CD4-positive, alpha-beta T cell treated with Interleukin-6 for 4 hours (primary cell): ENCODE measurements around the gene SAMD8.

ENCODE experiments used
- DNase-seq: peaks from one replicate; pipeline ENCODE4 v3.0.0-alpha.2; 2020; ENCODE audit warnings: mixed read lengths

SAMD8 gene

DNA sequence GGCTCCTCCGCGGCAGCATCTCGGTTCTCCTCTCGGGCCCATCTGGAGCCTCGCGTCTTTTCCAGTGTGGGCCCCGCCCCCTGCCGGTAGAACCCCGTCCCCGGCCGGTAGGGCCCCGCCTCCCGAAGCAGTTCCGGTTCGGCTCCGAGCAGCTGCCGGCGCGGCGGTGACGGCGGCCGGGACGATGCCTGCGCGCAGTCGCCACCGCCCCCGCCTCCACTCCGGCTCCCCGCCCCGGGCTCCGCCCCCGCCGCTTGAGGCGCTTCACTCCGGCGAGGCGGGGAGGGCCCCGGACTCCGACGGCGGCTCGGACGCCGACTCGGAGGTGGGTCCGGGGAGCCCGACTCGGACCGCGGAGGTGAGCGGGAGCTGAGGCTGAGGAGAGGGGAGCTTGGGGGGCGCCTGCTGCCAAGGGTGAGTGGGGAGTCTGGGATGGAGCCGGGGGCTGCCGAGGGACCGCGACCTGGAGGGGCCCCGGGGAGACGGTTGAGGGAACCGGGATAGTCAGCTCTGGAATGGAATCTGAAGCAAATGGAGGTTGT is at the start of gene SAMD8:
SAMD8 (plus strand) TSS at position 292 of the 542 bp plus-strand sequence. CDS start 38,873 bp downstream, outside the sequence.
- DNase-seq = peak; percentile 97

DNA sequence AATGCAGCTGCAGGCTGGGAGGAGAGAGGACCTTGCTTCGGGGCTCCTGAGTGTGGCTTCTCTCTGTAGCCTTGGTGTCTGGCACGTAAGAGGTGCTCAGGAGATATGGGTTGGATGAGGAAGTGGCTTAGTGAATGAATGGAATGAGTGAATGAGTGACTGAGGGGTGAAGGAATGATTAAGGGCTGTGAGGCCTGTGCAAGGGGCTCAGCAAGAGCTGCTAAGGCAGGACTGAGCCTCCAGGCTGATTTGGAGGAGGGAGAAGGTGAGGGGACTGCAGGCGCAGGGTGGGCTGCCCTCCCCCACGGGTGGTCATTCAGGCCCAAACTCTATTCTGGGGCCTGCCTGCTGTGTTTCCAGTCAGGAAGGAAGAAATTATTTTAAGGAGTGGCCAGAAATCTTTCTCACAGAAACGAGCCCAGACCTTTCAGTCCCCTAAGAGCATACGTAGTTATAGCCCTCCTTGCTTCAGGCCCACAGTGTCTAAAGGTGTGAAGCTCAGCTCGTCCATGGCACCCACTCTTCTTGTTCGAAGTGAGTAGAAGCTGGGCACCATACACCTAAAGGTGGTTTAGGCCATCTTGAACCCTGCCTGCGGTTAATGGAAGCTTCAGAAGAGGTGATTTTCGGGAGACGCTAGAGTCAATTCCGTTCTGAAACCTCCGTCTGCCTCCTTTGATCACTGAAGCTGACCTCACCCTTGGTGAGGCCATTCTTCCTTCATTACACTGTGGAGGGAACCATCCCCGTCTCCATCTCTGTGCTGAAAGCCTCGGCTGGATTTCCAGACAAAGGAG is 49.5 kb upstream of the SAMD8 start:
- no peak for DNase-seq

DNA sequence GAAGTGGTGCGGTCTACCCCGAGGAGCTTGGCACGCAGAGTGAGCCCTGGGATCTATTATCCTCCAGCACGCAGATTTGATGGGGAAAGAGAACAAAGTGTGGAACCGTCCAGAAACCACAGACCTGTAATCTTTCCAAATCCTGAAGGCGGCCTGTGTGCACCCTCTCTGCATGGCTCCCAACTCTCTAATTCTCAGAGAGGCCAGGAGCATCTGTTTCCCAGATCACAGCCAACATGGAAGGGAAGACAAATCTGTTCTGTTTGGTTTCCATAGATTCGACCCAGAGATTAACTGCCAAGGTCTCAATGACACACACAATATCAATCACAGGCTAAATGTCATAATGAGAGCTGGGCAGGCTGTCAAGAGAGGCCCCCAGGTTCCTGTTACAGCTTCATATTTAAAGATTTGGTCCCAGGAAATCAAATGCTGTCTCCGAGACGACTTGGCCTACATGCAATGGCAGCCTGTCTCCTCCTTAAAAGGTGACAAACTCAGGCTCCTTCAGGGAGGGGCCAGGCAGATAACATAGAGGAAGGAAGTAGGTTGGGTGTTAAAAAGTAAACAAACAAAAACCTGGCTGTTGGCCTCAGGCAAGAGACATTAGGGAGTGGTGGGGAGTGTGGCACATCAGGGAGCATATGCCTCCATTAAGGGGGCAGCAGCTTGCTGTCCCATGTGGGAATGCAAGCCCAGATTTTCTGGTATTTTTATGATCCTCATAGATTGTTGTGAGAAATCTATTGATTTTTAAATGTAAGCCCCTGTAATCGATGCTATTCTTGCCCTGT is 48.8 kb upstream of the SAMD8 start:
- DNase-seq = no peak

DNA sequence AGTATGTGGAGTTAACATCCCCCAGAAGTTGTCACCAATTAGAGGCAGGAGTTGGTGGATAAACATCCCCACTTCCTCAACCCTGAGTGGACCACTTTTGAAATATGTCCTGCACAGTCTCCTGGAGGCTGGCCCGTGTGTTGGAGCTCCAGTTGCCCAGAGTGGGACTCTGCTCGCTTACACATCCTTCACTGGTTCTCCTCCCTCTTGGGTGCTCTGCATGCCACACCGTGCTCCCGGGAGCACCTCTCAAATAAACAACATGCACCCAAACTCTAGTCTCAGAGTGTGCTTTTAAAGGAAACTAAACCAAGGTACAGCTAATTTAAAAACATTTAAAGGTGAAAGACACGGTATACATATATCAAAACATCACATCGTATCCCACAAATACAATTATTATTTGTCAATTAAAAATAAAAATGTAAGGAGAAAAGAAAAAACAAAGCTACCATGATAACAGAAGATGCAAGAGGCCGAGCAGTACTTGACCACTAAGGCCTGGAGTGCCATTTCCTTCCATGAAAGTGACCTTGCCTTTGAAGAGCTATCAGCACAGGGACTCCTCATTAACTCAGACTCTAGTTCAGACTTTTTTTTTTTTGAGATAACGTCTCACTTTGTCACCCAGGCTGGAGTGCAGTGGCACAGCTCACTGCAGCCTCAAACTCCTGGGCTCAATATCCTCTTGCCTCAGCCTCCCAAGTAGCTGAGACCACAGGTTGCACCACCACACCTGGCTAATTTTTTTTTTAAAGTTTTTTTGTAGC is 47.8 kb upstream of the SAMD8 start:
- DNase-seq = no peak

DNA sequence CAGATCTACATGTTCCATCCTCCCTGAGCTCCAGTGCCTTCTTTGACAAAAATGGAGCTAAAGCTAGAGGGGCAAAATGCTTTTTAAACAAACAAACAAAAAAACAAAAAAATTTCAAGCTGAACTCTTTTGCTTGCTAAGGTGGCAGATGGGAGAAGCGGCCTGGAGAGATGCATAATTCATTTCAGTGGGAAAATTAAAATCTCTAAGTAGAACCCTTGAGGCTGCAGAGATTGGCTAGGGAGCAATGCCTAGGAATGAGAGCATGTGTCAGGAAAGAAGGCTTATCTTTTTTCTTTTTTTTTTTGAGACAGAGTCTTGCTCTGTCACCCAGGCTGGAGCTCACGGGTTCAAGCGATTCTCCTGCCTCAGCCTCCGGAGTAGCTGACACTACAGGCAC is 46.4 kb upstream of the SAMD8 start:
- DNase-seq = no peak

DNA sequence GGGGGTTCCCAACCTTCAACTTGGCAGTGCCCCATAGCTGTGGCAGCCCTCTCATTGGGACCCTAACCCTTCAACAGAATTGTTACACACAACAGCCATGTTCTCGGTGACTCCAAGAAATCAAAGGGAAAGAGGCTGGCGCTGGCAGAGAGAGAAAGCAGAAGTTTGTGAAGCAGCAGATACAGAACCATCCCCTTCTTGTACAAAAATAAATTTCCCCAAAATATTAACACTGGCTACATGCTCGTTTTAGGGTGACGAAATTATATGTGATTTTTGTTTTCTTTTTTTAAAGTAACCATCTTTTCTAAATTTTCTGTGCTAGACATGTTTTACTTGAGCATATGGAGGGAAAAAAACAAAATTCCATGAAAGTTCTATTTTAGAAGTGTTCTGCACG is 45.2 kb upstream of the SAMD8 start:
- DNase-seq = no peak

DNA sequence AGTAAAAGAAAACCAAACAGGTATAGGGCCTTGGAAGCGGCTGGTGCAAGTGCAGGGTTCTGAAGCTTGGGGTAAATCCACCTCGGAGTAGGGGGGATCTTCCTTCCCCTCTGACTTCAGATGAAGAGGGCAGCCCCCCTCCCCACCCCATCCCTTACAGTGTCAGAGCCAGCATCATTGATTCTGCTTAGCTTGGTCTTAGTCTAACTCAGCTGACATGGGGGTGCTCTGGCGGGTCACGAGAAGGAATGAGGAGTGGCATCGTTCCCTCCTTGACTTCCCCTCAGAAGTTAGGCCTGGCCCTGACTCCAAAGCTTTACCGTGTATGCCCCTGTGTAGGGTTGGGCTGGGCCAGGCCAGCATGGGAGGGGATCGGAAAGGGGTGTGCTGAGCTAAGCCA is 44.2 kb upstream of the SAMD8 start:
- DNase-seq = no peak

DNA sequence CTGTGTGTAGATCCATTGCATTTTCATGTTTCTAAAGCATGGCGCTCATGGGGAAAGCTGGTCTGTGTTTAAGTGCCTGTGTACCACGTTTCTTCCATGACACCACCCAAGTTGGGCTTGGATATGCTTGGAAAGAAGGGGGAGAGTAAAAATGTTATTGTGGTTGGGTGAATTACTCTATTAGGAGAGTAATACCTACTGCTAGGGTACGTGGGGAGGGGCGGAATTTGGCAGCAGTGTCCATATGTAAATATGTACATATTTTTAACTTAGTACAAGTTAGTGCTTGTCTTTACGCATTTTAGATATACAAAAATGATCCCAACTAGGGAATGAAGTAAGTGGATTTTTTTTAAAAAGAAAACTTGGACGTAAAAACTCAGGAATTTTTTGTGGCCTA is 42.9 kb upstream of the SAMD8 start:
- no peak for DNase-seq

DNA sequence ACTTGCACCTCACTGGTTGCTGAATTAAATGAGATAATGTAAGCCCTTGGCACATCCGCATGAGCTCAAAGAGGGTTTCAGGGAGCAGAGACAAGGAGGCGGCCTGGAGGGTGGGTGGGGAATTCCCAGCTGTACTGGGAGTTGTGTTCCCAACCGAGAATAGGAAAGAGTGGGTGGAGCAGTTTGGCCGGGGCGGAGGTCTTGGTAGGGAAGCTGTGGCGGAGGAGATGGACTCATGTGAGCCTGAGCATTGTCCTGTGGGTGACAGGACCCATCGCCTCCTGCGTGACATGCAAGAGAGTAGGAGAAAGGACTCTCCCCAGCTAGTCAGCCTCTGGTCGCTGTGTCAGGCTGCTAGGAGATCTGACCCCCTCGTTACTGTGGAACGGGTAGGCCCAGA is 41.0 kb upstream of the SAMD8 start:
- DNase-seq = no peak

DNA sequence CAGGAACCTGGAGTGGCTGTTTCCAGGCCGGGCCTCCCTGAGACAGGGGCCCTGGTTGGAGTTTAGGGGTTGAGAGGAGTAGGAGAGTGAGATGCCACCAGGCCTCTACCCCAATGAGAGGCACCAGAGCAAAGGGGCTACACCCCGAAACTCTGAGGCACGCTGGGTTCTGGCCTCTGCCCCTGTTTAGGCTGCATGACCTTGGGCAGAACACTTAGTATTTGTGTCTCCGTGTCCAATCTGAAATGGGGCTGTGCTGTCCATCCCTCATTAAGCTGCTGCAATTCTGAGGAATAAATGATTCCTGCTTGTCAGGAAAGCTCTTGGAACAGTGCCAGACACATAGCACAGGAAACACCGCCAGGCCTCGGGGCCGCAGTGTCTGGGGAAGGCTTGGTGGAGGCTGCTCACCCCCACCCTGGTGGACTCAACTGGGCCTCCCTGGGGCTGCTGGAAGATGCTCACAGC is 40.5 kb upstream of the SAMD8 start:
- no peak for DNase-seq

DNA sequence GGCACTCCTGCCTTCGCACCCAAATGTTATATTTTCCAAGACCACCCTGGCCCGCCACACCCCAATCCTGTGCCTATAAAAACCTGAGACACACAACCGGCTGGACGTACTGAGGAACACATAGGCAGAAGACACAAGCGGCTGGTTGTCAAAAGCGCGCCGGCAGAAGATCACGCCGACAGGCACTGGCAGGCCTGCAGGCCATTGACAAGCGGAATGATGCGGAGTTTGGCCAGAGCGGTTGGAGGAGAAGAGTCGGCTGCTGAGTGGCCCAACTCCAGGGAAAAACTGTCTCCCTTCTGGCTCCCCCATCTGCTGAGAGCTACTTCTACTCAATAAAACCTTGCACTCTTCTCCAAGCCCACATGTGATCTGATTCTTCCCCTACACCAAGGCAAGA is 39.7 kb upstream of the SAMD8 start:
- DNase-seq = no peak

DNA sequence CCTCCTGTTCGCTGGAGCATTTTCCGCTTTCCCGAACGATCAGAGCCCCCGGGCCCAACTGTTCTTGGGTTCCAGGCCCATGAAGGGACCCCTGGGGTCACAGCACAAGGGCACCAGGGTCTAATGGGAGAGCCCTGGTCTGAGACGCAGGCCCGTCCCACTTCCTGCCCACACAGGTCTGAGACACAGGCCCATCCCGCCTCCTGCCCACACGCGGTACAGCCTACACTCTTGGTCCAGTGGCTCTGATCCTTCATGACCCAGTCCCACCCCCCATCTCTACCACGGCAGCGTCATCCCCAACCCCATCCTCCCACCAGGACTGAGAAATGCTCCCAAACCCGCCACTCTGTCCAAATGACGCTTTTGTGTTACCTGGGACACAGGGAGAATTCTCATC is 38.7 kb upstream of the SAMD8 start:
- no peak for DNase-seq

DNA sequence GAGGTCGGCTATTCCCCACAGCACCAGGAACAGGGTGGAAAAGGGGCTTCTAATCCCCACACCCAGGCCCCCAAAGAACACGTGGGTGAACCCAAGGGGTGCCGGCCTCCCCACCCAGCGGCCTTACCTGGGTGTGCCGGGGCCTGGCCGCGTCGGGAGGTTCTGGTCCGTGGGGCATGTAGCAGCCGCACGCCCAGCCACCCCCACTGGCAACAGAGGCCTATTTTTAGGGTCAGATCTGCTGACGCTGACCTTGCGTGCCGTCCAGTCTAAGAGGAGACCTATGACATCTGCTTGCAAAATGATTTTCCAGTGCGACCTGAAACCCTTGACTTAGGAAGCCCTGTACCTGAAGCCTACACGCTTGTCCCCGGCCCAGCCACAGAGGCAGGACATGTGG is 38.0 kb upstream of the SAMD8 start:
- DNase-seq = no peak

DNA sequence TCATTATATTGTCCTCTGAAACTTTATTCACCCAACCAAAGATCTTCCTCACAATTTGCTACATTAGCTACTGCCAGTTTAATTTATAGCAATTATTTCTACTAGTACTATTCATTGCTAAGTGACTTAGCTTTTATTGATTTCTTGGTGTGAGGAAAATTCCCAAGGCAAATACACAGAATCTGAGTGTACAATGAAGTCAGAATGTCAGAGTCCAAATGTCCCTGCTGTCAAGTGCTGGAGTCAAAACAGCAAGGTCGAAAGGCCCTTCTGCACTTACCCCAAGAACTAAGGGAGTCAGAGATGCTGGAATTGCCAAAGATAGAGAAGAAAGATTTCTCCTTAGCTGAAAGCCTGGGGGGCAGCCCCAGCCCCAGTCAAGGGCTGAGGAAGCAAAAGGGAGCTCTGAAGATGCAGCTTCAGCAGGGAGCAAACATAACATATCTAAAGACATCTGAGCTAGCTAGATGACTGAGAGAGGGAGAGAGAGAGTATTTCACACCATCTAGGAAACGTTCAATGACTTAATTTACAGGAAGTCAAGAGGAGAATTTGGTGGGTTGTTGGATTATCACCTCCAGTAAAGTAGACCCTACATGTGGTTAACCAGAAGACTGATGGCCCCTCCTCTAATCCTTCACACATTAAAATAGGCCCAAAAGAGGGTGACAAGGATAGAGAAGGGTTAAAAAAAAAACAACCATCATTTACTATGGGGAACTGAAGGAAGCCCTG is 36.6 kb upstream of the SAMD8 start:
- no peak for DNase-seq

DNA sequence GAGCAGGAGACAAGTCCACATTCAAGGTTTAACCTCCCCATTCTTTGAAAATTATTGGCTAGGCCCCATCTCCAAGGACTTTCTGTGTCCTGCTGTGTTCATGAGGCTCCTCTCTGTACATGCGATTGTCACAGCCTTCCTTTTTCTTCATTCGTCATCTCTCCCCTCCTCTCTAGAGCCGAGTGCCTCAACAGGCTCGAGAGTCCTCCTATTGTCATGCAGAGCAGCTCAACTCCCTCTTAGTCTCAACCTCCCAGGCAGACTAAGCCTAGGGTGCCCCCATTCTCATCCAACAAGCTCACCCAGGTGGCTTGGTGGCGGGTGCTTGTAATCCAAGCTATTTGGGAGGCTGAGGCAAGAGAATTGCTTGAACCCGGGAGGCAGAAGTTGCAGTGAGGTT is 35.1 kb upstream of the SAMD8 start:
- DNase-seq = no peak

DNA sequence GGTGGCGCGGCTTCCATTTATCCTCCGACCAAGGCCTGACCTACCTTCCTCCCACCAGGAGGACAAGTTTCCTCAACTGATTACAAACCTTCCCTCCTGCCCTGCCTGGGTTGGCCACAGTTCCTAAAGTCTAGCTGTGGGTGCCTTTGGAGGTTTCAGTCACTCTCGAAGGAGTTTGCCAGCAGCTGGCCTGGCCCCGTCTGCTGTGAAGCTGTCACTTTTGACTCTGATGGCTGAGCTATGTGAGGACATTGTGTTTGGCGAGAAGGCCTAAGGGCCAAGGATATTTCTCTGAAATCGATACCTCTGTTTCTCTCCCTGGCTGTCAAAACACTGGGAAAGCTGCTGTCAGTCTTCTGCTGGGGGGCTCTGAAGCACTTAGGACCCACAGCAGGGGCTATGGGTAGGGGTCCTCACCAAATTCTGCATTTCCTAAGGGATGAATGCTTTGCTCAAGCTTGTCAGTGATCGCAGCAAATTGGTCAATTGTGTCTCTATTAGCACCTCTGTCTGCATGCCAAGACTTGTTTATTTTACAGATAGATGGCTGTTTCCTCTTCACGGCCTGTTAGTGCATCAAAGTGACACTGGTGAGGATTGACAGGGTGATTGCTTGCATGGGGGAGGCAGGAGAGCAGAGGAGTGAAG is 31.9 kb upstream of the SAMD8 start:
- no peak for DNase-seq

DNA sequence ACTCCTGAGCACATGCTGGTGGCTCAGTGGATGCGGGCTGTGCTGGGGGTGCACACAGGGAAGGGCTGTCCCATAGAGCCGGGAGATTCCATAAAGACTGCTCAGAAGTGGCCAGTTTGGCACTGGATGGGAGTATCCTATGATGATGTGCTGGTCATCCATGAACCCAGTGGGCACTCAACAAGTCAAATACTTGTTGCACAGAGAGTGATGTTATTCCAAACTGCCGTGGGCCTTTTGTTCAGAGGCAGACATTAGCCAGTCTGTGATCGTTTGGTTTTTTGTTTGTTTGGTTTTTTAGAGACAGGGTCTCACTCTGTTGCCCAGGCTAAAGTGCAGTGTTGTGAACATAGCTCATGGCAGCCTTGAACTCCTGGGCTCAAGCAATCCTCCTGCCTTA is 30.9 kb upstream of the SAMD8 start:
- no peak for DNase-seq

DNA sequence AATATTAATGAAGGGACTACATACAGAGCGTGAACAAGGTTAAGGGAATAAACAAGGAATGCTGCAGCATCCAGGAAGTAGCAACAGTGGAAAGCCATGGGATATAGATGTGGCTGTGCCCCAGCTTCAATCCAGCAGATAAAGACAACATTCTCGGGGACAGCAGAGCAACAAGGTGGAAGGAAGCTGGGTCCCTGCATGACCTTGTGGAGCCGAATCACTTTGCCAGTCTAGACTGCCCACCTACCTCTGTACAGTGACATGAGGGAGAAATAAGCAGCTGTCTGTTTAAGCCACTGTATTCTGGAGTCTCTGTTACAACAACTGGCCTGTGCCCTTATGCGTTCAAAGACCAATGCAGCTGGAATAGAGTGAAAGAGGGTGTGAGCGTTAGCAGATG is 30.1 kb upstream of the SAMD8 start:
- DNase-seq = no peak

DNA sequence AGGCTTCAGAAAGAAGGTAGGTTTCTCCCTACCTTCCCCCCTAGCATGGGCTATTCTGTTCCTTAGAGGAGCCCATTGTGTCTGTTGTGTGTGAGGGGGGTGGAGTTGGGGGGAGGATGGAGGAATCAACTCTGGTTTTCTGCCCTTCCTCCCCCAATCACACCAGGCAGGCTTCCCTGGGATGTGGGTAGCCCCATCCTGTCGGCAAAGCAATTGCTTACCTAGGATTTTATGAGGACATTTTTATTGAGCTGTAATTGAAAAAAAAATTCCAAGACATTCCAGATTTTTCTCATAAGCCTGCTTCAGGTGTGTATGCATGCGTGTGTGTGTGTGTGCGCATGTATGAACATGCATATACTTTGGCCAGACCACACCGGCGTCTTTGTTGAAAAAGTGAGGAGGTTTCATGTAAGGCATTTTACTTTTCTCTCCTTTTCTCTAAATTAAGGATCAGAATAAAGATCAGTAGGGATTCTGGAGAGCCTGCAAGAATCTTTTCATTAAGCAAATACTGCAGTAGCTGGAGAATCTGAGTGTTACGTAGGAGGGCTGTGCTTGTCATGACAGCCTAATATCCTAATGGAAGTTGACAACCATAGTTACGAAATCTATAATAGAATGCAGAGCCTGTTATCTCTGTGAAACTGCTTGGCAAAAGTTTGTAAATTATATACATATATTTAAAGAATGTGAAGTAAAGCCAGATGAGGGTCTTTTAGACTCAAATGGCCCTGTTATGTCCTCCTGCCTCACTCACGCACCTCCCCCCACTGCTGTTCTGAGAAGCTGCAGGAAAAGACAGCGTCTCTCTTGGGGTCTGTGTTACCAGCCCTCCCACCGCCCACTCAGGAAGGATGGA is 27.3 kb upstream of the SAMD8 start:
- no peak for DNase-seq

DNA sequence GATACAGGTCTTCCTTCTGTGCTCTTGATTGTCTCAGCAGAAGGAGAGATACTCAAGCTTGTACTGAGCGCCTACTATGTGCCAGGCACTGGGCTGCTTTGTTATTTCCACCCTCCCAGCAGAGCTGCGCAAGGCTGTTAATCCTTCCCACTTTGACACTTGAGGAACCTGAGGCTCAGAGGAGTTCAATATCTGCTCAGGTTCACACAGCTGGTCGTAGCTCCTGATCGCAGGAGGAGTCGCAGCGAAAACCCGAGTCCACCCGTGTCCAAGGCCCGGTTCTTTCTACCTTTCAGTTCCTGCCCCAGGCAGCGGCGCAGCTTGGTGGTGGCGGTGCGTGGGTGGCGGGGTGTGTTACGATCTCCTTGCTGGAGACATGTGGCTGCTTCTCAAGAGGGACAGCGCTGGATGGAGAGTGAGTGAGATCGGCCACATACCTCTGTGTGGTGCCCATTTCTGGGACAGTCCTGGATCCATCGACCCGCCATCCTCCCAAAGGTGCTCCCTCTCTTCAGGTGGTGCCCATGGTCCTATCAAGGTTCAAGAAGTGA is 26.5 kb upstream of the SAMD8 start:
- no peak for DNase-seq
